DND-41 (cell line): ENCODE results near the gene TP53I13.

Experiments
- ATAC-seq: fragments of 200-7000 bp; cut with Tn5 transposase; 3 replicates; pipeline ENCODE4 v1.9.1; 2021; ENCODE audit warnings: low read depth; ENCODE audit not compliant: insufficient read depth
- DNase-seq: peaks from one replicate; pipeline ENCODE4 v3.0.0-alpha.2; 2020
- H2AFZ ChIP-seq: 2 replicates; pipeline ENCODE4 v1.6.0; 2012; ENCODE audit warnings: low read depth, low read length
- H3K27ac ChIP-seq: 2 replicates; pipeline ENCODE4 v1.5.1; 2012; ENCODE audit warnings: low read length, inconsistent platforms
- H3K27me3 ChIP-seq: fragments of 200-600 bp; sonication (generic); 2 replicates; pipeline ENCODE4 v1.6.0; 2012; ENCODE audit warnings: low read length, mild to moderate bottlenecking, inconsistent platforms; ENCODE audit not compliant: insufficient read depth, poor library complexity
- H3K36me3 ChIP-seq: 2 replicates; pipeline ENCODE4 v1.5.1; 2012; ENCODE audit warnings: low read length, inconsistent platforms; ENCODE audit not compliant: insufficient read depth
- H3K4me1 ChIP-seq: 2 replicates; pipeline ENCODE4 v1.5.1; 2012; ENCODE audit warnings: mild to moderate bottlenecking, low read length; ENCODE audit not compliant: insufficient read depth
- H3K4me2 ChIP-seq: 2 replicates; pipeline ENCODE4 v1.6.0; 2012; ENCODE audit warnings: mild to moderate bottlenecking, moderate library complexity, low read length, inconsistent platforms; ENCODE audit not compliant: insufficient read depth
- H3K4me3 ChIP-seq, 2 experiments: fragments of 200-600 bp in 1 of 2; shearing (Covaris generic) in 1 of 2; 2 replicates each; pipeline ENCODE4 v1.5.1; 2012 to 2016; ENCODE audit warnings: inconsistent platforms in 2 of 2, low read length in 2 of 2, mild to moderate bottlenecking in 2 of 2, low read depth in 1 of 2, moderate library complexity in 1 of 2
- H3K79me2 ChIP-seq: 2 replicates; pipeline ENCODE4 v1.6.0; 2012; ENCODE audit warnings: low read length, inconsistent platforms; ENCODE audit not compliant: insufficient read depth
- H3K9ac ChIP-seq: 2 replicates; pipeline ENCODE4 v1.6.0; 2012; ENCODE audit warnings: low read depth, mild to moderate bottlenecking, inconsistent platforms, low read length, moderate library complexity
- H3K9me3 ChIP-seq: 2 replicates; pipeline ENCODE4 v1.5.1; 2012; ENCODE audit warnings: low read length, moderate library complexity, mild to moderate bottlenecking, inconsistent platforms; ENCODE audit not compliant: insufficient read depth, severe bottlenecking
- H4K20me1 ChIP-seq: 2 replicates; pipeline ENCODE4 v1.6.0; 2012; ENCODE audit warnings: low read length; ENCODE audit not compliant: insufficient read depth
- CTCF ChIP-seq: IDR thresholded peaks from 2 replicates; pipeline ENCODE4 v1.5.1; 2012; ENCODE audit warnings: borderline replicate concordance, low read length, moderate library complexity, mild to moderate bottlenecking; ENCODE audit not compliant: poor library complexity, severe bottlenecking; ENCODE audit errors: extremely low read depth
- EZH2 ChIP-seq: IDR thresholded peaks from 3 replicates; pipeline ENCODE4 v1.6.1; 2012; ENCODE audit warnings: borderline replicate concordance, low read depth, mild to moderate bottlenecking, moderate library complexity, low read length, inconsistent platforms; ENCODE audit not compliant: severe bottlenecking

The TP53I13 gene

GRCh38 chr17:29549177-29549923 lies 19.2 kb upstream of the TP53I13 start:
- Histone ChIP-seq H3K27ac (no peak overlapping the region), H3K27me3 (no peaks in the 10 kb centered on the region), H4K20me1 (no peaks in the 10 kb centered on the region), H3K4me2 (no peak overlapping the region), H2AFZ (no peak overlapping the region), H3K36me3 (peaks cover 5% of the 10 kb centered on the region; the same call in 1 of the 2 replicates), H3K79me2 (no peaks in the 10 kb centered on the region), H3K9me3 (no peaks in the 10 kb centered on the region), H3K9ac (no peak overlapping the region), H3K4me3 (no peak overlapping the region), H3K4me1 (no peaks in the 10 kb centered on the region)
- DNase-seq (no peak), ATAC-seq (no peak)
- no peak for TF ChIP-seq CTCF
- TF ChIP-seq EZH2, result no peak

- DNase-seq (no peak), ATAC-seq (no peak)
- Histone ChIP-seq H3K27me3 (no peaks in the 10 kb centered on the region), H2AFZ (no peak overlapping the region), H3K9me3 (no peaks in the 10 kb centered on the region), H3K79me2 (no peaks in the 10 kb centered on the region), H4K20me1 (no peaks in the 10 kb centered on the region), H3K27ac (no peak overlapping the region), H3K9ac (no peak overlapping the region), H3K4me2 (no peak overlapping the region), H3K4me1 (no peaks in the 10 kb centered on the region), H3K4me3 (no peak overlapping the region), H3K36me3 (no peaks in the 10 kb centered on the region)
- TF ChIP-seq CTCF (no peak), EZH2 (no peak)
Measured at GRCh38 chr17:29555840-29556239, 12.7 kb upstream of the TP53I13 start.

- Histone ChIP-seq H4K20me1 (peaks cover 3% of the 10 kb centered on the region; the same call in 1 of the 2 replicates), H3K9me3 (no peaks in the 10 kb centered on the region), H3K4me3 (no peak overlapping the region), H3K4me1 (no peaks in the 10 kb centered on the region), H3K36me3 (peaks cover 4% of the 10 kb centered on the region), H3K79me2 (no peaks in the 10 kb centered on the region), H3K9ac (no peak overlapping the region), H3K27me3 (no peaks in the 10 kb centered on the region), H3K4me2 (no peak overlapping the region), H2AFZ (no peak overlapping the region), H3K27ac (no peak overlapping the region)
- no peak for DNase-seq
- ATAC-seq, result no peak
- TF ChIP-seq EZH2 (no peak), CTCF (no peak)
Measured at GRCh38 chr17:29557085-29557738, 11.3 kb upstream of the TP53I13 start.
